GM23248 (cell line): ENCODE measurements around the gene ST3GAL3. TPM values are rescaled to one million over a fixed set of nuclear protein-coding genes. Genes with fewer than 3 reads are reported as not detected.

Experiments
- DNase-seq: peaks from one replicate; pipeline ENCODE4 v3.0.0-alpha.2; 2015
- H2AFZ ChIP-seq: fragments of 200-600 bp; sonication (generic); 2 replicates; pipeline ENCODE4 v1.6.1; 2016; ENCODE audit warnings: antibody characterized with exemption
- H3F3A ChIP-seq: fragments of 200-600 bp; sonication (generic); 2 replicates; pipeline ENCODE4 v1.6.1; 2016; ENCODE audit warnings: mild to moderate bottlenecking, antibody characterized with exemption, mixed run types; ENCODE audit not compliant: insufficient read depth
- H3K27ac ChIP-seq: fragments of 200-600 bp; sonication (generic); 2 replicates; pipeline ENCODE4 v1.5.1; 2016; ENCODE audit warnings: mild to moderate bottlenecking
- H3K27me3 ChIP-seq: fragments of 200-600 bp; sonication (generic); replicated peaks from 2 replicates; pipeline ENCODE4 v1.6.1; 2016; ENCODE audit warnings: mild to moderate bottlenecking; ENCODE audit not compliant: insufficient read depth
- H3K36me3 ChIP-seq: fragments of 200-600 bp; sonication (generic); 2 replicates; pipeline ENCODE4 v1.6.1; 2016; ENCODE audit warnings: low read depth, mild to moderate bottlenecking
- H3K4me1 ChIP-seq: fragments of 200-600 bp; sonication (generic); 2 replicates; pipeline ENCODE4 v1.6.1; 2016; ENCODE audit warnings: mild to moderate bottlenecking; ENCODE audit not compliant: insufficient read depth
- H3K4me2 ChIP-seq: fragments of 200-600 bp; sonication (generic); one replicate; pipeline ENCODE4 v1.6.1; 2016; ENCODE audit warnings: mild to moderate bottlenecking; ENCODE audit not compliant: unreplicated experiment
- H3K4me3 ChIP-seq: fragments of 200-600 bp; sonication (generic); 2 replicates; pipeline ENCODE4 v1.5.1; 2016; ENCODE audit warnings: mild to moderate bottlenecking
- H3K79me2 ChIP-seq: fragments of 200-600 bp; sonication (generic); 2 replicates; pipeline ENCODE4 v1.6.1; 2016; ENCODE audit warnings: mild to moderate bottlenecking; ENCODE audit not compliant: insufficient read depth
- H3K9ac ChIP-seq: fragments of 200-600 bp; sonication (generic); 2 replicates; pipeline ENCODE4 v1.6.1; 2016; ENCODE audit warnings: mild to moderate bottlenecking
- H3K9me2 ChIP-seq: fragments of 200-600 bp; sonication (generic); 2 replicates; pipeline ENCODE4 v1.6.1; 2016; ENCODE audit warnings: mixed run types, mild to moderate bottlenecking, moderate library complexity; ENCODE audit not compliant: insufficient read depth
- H3K9me3 ChIP-seq: fragments of 200-600 bp; sonication (generic); one replicate; pipeline ENCODE4 v1.6.1; 2017; ENCODE audit warnings: low read depth
- H4K20me1 ChIP-seq: fragments of 200-600 bp; sonication (generic); 2 replicates; pipeline ENCODE4 v1.6.0; 2016; ENCODE audit not compliant: insufficient read depth
- EZH2 ChIP-seq: fragments of 200-600 bp; sonication (generic); IDR thresholded peaks from 2 replicates; pipeline ENCODE4 v1.6.1; 2018; ENCODE audit warnings: antibody characterized with exemption, mild to moderate bottlenecking; ENCODE audit not compliant: insufficient read depth, poor library complexity, severe bottlenecking
- EZH2phosphoT487 ChIP-seq: fragments of 200-600 bp; sonication (generic); IDR thresholded peaks from 2 replicates; pipeline ENCODE4 v1.6.1; 2018; ENCODE audit warnings: antibody characterized with exemption, moderate library complexity, mild to moderate bottlenecking, low read depth; ENCODE audit not compliant: insufficient read depth
- WGBS, 2 experiments: methylation state at CpG; one replicate each; pipeline ENCODE4 v1.1.6; 2015 to 2017; ENCODE audit warnings: low lambda C conversion rate in 2 of 2, low coverage in 1 of 2; ENCODE audit errors: missing lambda C conversion rate in 2 of 2; 5-methylcytosine and 5-hydroxymethylcytosine counted together
- in situ Hi-C: fragments of 300-500 bp; cut with MboI; formaldehyde crosslinking; loops from 2 replicates; pipeline ENCODE4 v1.15.0; 2020
- polyA plus RNA-seq: library from polyadenylated mRNA; unstranded; fragments of >200 nt; fragmentation: Nextera tagmentation; extraction: Ambion mirVana; gene quantifications from 2 replicates; pipeline ENCODE4 v1.2.1, GENCODE V29; 2016
- total RNA-seq: library from RNA; depleted of rRNA; stranded (reverse); fragments of >200 nt; shearing (Covaris generic); gene quantifications from 2 replicates; pipeline ENCODE4 v1.2.3, GENCODE V29; 2014

Gene ST3GAL3
- total and polyA plus RNA-seq, 2 experiments from 2014 or later: 9.7 to 13.8 TPM

- no peak for DNase-seq
- TF ChIP-seq EZH2: no peak
- TF ChIP-seq EZH2phosphoT487: no peak
- 2% methylated on average over 26 to 27 of the region's 27 CpGs for WGBS, 2 experiments
These were observed 239.9 kb downstream of the ST3GAL3 start for GRCh38 chr1:43947061-43947873.

DNA sequence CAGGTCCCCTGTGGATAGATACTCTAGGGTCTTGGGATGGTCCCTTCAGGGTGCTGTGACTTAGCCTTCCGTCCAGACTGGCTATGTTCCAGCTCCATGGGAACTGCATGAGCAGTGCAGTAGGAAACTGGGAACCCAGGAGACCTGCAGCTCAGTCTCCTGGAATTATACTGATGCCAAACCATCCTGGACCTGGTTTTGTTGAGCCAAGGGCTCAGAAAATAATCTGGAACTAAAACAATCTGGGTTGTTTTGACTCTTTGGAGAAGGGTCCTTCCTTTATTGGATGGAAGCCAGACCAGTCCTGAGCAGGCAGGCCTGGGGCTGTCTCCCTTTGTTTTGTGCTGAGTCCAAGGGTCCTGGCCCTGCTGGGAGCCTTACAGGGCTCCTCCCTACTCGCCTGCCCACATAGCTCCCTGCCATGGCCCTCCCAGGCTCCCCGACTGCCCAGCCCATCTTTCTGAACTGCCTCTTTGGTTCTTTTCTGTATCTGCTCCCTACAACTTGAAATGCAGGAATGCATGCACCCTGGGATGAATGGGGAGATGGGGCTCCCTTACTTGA lies 240.6 kb downstream of the ST3GAL3 start:
- Histone ChIP-seq H3F3A (0 out of 2 replicates have a peak, but pooled peaks cover 5% of the 10 kb centered on the region), H3K9ac (peak overlapping the region; percentile 86), H2AFZ (no peak overlapping the region), H3K36me3 (no peaks in the 10 kb centered on the region), H3K27ac (no peak overlapping the region), H3K4me1 (peaks cover 15% of the 10 kb centered on the region), H3K27me3 (no peaks in the 10 kb centered on the region), H3K79me2 (peaks cover 50% of the 10 kb centered on the region), H3K4me3 (peak overlapping the region; percentile 92), H3K9me2 (no peaks in the 10 kb centered on the region), H3K9me3 (no peaks in the 10 kb centered on the region), H4K20me1 (no peaks in the 10 kb centered on the region), H3K4me2 (peak overlapping the region; percentile 74)
- TF ChIP-seq EZH2: no peak
- in situ Hi-C loops: loop anchor here (25.0 kb wide), 2 partner anchors 411 to 711 kb away; partner anchors contain the start of gene PTPRF
- WGBS, 2 experiments: 6 to 13% methylated on average over 3 of the region's 3 CpGs
- peak; percentile 36 for DNase-seq

More at GRCh38 chr1:43947061-43947873, 239.9 kb downstream of the ST3GAL3 start:
- no peaks in the 10 kb centered on the region for H3K27me3 ChIP-seq
- peaks cover 15% of the 10 kb centered on the region for H3K4me1 ChIP-seq
- no peaks in the 10 kb centered on the region for H3K36me3 ChIP-seq
- H3K9me2 ChIP-seq: no peaks in the 10 kb centered on the region
- no peaks in the 10 kb centered on the region for H3K9me3 ChIP-seq
- peak overlapping the region; percentile 86 for H3K9ac ChIP-seq
- peak overlapping the region; percentile 74 for H3K4me2 ChIP-seq
- no peaks in the 10 kb centered on the region for H4K20me1 ChIP-seq
- peak overlapping the region; percentile 92 for H3K4me3 ChIP-seq
- peaks cover 43% of the 10 kb centered on the region for H3K79me2 ChIP-seq
- peak overlapping the region; percentile 76; the same call in 1 of the 2 replicates for H3K27ac ChIP-seq
- peak overlapping the region; percentile 92 for H2AFZ ChIP-seq
- H3F3A ChIP-seq: 0 out of 2 replicates have a peak, but pooled peaks cover 5% of the 10 kb centered on the region
- in situ Hi-C loops: loop anchor here (25.0 kb wide), 2 partner anchors 410 to 710 kb away; partner anchors contain the start of gene PTPRF

GRCh38 chr1:43949678-43950077 lies 242.3 kb downstream of the ST3GAL3 start:
- in situ Hi-C loops: loop anchor here (25.0 kb wide), 2 partner anchors 412 to 712 kb away; partner anchors contain the start of gene PTPRF
- no peak overlapping the region for H3K27ac ChIP-seq
- no peak for DNase-seq
- 0 out of 2 replicates have a peak, but pooled peaks cover 5% of the 10 kb centered on the region for H3F3A ChIP-seq
- no peaks in the 10 kb centered on the region for H3K9me3 ChIP-seq
- no peaks in the 10 kb centered on the region for H3K36me3 ChIP-seq
- no peaks in the 10 kb centered on the region for H4K20me1 ChIP-seq
- no peak overlapping the region for H2AFZ ChIP-seq
- H3K4me3 ChIP-seq: no peak overlapping the region
- no peak for TF ChIP-seq EZH2phosphoT487
- no peak for TF ChIP-seq EZH2
- no peaks in the 10 kb centered on the region for H3K27me3 ChIP-seq
- peaks cover 64% of the 10 kb centered on the region for H3K79me2 ChIP-seq
- peaks cover 15% of the 10 kb centered on the region for H3K4me1 ChIP-seq
- 83 to 84% methylated on average over 13 of the region's 13 CpGs for WGBS, 2 experiments
- no peak overlapping the region for H3K9ac ChIP-seq
- H3K9me2 ChIP-seq: no peaks in the 10 kb centered on the region
- H3K4me2 ChIP-seq: no peak overlapping the region

GRCh38 chr1:43951021-43951985 lies 244.0 kb downstream of the ST3GAL3 start:
- DNase-seq: peak; percentile 53

More at GRCh38 chr1:43951021-43951985, 244.0 kb downstream of the ST3GAL3 start:
- Histone ChIP-seq H3K79me2 (peaks cover 64% of the 10 kb centered on the region), H3K4me1 (peaks cover 10% of the 10 kb centered on the region), H3K27ac (no peak overlapping the region), H3K4me3 (no peak overlapping the region), H3K9me3 (no peaks in the 10 kb centered on the region), H3K9ac (no peak overlapping the region), H3K27me3 (no peaks in the 10 kb centered on the region), H3K36me3 (no peaks in the 10 kb centered on the region), H3F3A (no peaks in the 10 kb centered on the region), H3K9me2 (no peaks in the 10 kb centered on the region), H3K4me2 (no peak overlapping the region), H4K20me1 (0 out of 2 replicates have a peak, but pooled peaks cover 6% of the 10 kb centered on the region), H2AFZ (no peak overlapping the region)
- TF ChIP-seq EZH2phosphoT487: no peak
- no peak for TF ChIP-seq EZH2
- 69 to 72% methylated on average over 4 of the region's 4 CpGs for WGBS, 2 experiments
- in situ Hi-C loops: no loop called here
